Gastrocnemius medialis (tissue), 4 donors: ENCODE measurements around the gene ID2. TPM values are rescaled to one million over a fixed set of nuclear protein-coding genes. Genes with fewer than 3 reads are reported as not detected.

ENCODE experiments used
- ATAC-seq, 2 donors: fragments of 150-250 bp; one replicate each; pipeline ENCODE4 v1.9.1; 2016
- DNase-seq, 2 donors: peaks; one replicate each; pipeline ENCODE4 v3.0.0-alpha.2; 2019
- H3K27ac ChIP-seq, 4 donors: fragments of 200-600 bp; sonication (generic); 1 replicate in 1 of 4; 2 replicates in 3 of 4; pipeline ENCODE4 v1.5.1; 2016 to 2018; ENCODE audit warnings: mild to moderate bottlenecking in 2 of 4, moderate library complexity in 1 of 4
- H3K27me3 ChIP-seq, 3 donors: fragments of 200-600 bp; sonication (generic) in 2 of 3; 1 replicate in 1 of 3; 2 replicates in 2 of 3; pipeline versions ENCODE4 v1.5.1 to v1.6.0; 2016 to 2019; ENCODE audit warnings: mild to moderate bottlenecking in 1 of 3, moderate library complexity in 1 of 3
- H3K36me3 ChIP-seq, 2 donors: fragments of 200-600 bp; sonication (generic) in 1 of 2; one replicate each; pipeline ENCODE4 v1.5.1; 2017 to 2018
- H3K4me1 ChIP-seq, 2 donors: fragments of 200-600 bp; sonication (generic) in 1 of 2; one replicate each; pipeline ENCODE4 v1.5.1; 2016 to 2017; ENCODE audit warnings: mild to moderate bottlenecking in 2 of 2
- H3K4me3 ChIP-seq, 4 donors: fragments of 200-600 bp; sonication (generic) in 3 of 4; 1 replicate in 1 of 4; 2 replicates in 3 of 4; pipeline ENCODE4 v1.5.1; 2016 to 2019; ENCODE audit warnings: mild to moderate bottlenecking in 2 of 4
- H3K9me3 ChIP-seq, 3 donors: fragments of 200-600 bp; sonication (generic) in 2 of 3; 1 replicate in 1 of 3; 2 replicates in 2 of 3; pipeline ENCODE4 v1.5.1; 2016 to 2019
- CTCF ChIP-seq, 5 experiments: fragments of 450-650 bp in 3 of 5; fragments of 200-600 bp in 2 of 5; sonication (generic) in 2 of 5; IDR thresholded peaks in 4 of 5; conservative IDR thresholded peaks in 1 of 5; 1 replicate in 4 of 5; 2 replicates in 1 of 5; pipeline ENCODE4 v1.5.1; 2016 to 2019; ENCODE audit warnings: antibody characterized with exemption in 5 of 5, mild to moderate bottlenecking in 3 of 5, moderate library complexity in 3 of 5
- POLR2A ChIP-seq, 2 donors: fragments of 450-650 bp; IDR thresholded peaks; one replicate each; pipeline ENCODE4 v1.6.1; 2017; ENCODE audit warnings: antibody characterized with exemption in 2 of 2, mild to moderate bottlenecking in 2 of 2, moderate library complexity in 2 of 2
- in situ Hi-C, 4 donors: fragments of 200-750 bp; cut with MboI; loops; one replicate each; pipeline versions ENCODE4 v1.15.0 to v1.8.0; 2017; ENCODE audit warnings: low sequenced_read_pairs in 4 of 4
- intact Hi-C: fragments of 100-400 bp; cut with DNase I; formaldehyde crosslinking; loops from one replicate; pipeline ENCODE4 v1.15.1; 2023; ENCODE audit warnings: low total_unique reads
- total RNA-seq, 4 donors: library from RNA; depleted of rRNA; stranded (reverse); fragments of >200 nt; gene quantifications; one replicate each; pipeline versions ENCODE4 v1.1.0 to v1.2.3, GENCODE V29; 2016

The ID2 gene
- total RNA-seq, 4 donors from 2014 or later, result 16.6 to 35.9 (median 27.4) TPM

DNA sequence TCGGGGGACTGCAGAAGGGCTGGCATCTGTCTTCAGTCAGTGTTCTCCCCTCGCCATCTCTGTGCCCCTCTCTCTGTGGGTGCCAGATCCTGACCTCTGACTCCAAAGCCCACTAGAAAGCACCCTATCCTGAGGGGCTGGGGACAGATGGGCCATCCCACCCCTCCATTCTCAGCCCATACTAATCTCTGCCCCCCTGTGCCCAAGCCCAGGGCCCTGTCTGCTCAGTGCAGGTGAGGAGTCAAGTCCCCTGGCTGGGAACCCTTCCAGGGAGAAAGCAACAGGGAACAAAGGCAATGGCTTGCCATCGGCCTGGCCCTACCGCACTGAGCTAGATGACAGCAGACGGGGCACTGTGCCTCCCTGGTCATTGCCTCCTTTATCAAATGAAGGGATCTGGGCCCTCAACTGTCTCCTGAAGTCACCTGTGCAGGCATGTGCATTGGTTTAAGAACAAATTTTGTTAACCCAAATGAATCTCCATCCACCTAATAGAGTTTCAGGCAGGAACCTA, 42.7 kb upstream of the ID2 start:
- H3K4me3 ChIP-seq, result no peak overlapping the region
- H3K27me3 ChIP-seq, result no peaks in the 10 kb centered on the region
- H3K9me3 ChIP-seq, result no peaks in the 10 kb centered on the region
- TF ChIP-seq CTCF (IDR thresholded peaks at IDR 0.05 in 4 of 5, conservative IDR thresholded peaks at IDR 0.05 in 1 of 5) (no peak), POLR2A (IDR thresholded peaks at IDR 0.05) (no peak)
- no peaks in the 10 kb centered on the region for H3K4me1 ChIP-seq
- H3K36me3 ChIP-seq, result no peaks in the 10 kb centered on the region
- ATAC-seq, result no peak
- no peak overlapping the region for H3K27ac ChIP-seq
- DNase-seq, result no peak
- in situ Hi-C loops, result no loop called here
- intact Hi-C loops, result no loop called here

- no peak overlapping the region for H3K27ac ChIP-seq
- in situ Hi-C loops (no loop called here), intact Hi-C loops (no loop called here)
- H3K9me3 ChIP-seq, result no peaks in the 10 kb centered on the region
- no peaks in the 10 kb centered on the region for H3K4me1 ChIP-seq
- no peak for ATAC-seq
- no peaks in the 10 kb centered on the region for H3K27me3 ChIP-seq
- no peaks in the 10 kb centered on the region for H3K36me3 ChIP-seq
- no peak overlapping the region for H3K4me3 ChIP-seq
- TF ChIP-seq POLR2A (IDR thresholded peaks at IDR 0.05), result no peak
- no peak for TF ChIP-seq CTCF (IDR thresholded peaks at IDR 0.05 in 4 of 5, conservative IDR thresholded peaks at IDR 0.05 in 1 of 5)
- no peak for DNase-seq
Measured at GRCh38 chr2:8640498-8640897, 41.4 kb upstream of the ID2 start.

- TF ChIP-seq POLR2A (IDR thresholded peaks at IDR 0.05) (no peak), CTCF (IDR thresholded peaks at IDR 0.05 in 4 of 5, conservative IDR thresholded peaks at IDR 0.05 in 1 of 5) (no peak)
- in situ Hi-C loops, result no loop called here
- no peak for DNase-seq
- Histone ChIP-seq H3K27ac (no peak overlapping the region), H3K27me3 (no peaks in the 10 kb centered on the region), H3K4me1 (no peaks in the 10 kb centered on the region), H3K36me3 (no peaks in the 10 kb centered on the region), H3K4me3 (no peak overlapping the region), H3K9me3 (no peaks in the 10 kb centered on the region)
- intact Hi-C loops, result no loop called here
- ATAC-seq, result no peak
Measured at GRCh38 chr2:8641301-8641965, 40.4 kb upstream of the ID2 start.

DNA sequence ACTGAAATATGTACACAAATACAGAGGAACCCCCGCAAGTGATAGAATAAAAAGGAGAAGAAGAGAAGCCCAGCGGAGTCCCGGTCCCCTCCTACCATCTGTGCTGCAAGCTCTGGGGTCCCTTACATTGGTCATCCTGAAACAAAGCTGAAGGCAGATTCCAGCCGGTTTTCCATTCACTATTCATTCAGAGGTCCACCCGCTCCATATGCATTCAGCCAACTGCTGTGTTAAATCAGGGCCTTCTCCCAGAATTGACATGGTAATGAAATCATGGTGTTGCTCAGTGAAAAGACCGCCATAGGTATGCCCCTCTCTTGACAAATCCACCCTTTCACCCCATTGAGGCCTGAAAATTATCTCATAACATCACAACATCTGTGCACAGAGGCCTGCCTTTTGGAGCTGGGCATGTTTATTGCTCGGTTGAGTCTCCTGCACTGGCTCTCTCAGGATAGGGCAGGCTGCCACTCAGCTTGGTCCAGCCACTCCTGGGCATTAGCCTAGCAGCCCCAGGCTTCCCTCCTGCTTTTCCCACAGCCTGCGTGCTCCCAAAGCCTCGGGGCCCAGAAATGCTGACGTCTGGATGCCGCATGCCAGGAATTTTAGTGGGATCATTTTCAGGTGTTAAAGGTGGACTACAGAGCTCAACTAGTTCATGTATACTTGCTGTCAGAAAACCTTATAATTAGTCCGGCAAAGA, 39.3 kb upstream of the ID2 start:
- Histone ChIP-seq H3K4me3 (no peak overlapping the region), H3K4me1 (no peaks in the 10 kb centered on the region), H3K36me3 (no peaks in the 10 kb centered on the region), H3K9me3 (no peaks in the 10 kb centered on the region), H3K27me3 (no peaks in the 10 kb centered on the region), H3K27ac (no peak overlapping the region)
- DNase-seq (no peak), ATAC-seq (no peak)
- TF ChIP-seq POLR2A (IDR thresholded peaks at IDR 0.05) (no peak), CTCF (IDR thresholded peaks at IDR 0.05 in 4 of 5, conservative IDR thresholded peaks at IDR 0.05 in 1 of 5) (no peak)
- intact Hi-C loops (no loop called here), in situ Hi-C loops (no loop called here)
